Measurements from ENCODE around the gene WAS. TPM values are rescaled to one million over a fixed set of nuclear protein-coding genes. Genes with fewer than 3 reads are reported as not detected.
"Not testable (repeated sequence)": the region's sequence is repeated elsewhere in the genome, so short reads cannot be mapped to it uniquely, and the experiment has no call there.

Gene WAS
- polyA plus RNA-seq, 2 of the 4 experiments (the other 2 are of a cell fraction): 0.05 to 0.44 TPM

DNA sequence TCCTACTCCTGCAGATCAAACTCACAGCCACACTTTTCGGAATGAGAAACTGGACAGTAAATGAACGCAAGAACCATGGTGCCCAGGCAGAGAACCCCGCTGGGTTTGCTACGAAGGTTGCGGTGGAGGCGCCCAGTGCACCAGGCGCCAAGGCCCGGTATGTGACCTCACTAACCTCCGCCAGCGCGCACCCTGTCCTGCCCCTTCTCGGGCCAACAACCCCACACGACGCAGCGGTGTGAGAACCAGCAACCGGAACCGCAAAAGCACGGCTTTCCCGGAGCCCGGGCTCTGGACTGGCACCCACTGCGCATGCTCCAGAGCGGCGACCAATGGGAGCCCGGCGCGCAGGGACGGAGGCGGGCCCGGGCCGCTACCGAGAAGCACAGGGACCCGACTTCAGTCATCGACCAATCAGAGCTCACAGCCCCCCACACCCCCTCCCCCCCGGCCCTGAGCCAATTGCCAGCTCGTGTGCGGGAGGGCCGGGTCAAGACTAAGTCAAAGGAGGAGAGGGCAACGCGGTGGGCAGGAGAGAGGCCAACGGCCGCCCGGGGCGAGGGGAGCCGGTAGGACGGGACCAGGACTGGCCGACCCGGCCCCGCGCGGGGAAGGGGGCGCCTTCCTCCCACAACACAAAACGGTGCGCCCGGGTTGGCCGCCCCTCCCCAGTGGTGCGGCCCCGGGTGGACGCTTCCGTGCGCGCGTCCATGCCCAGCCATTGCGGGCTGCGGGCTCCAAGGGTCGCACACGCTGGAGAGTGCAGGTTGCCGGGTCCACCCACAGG is 7.3 kb upstream of the WAS start (continued):
- TF ChIP-seq, protein P1, sequence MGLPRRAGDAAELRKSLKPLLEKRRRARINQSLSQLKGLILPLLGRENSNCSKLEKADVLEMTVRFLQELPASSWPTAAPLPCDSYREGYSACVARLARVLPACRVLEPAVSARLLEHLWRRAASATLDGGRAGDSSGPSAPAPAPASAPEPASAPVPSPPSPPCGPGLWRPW (IDR thresholded peaks at IDR 0.05): no peak
- no peak for TF ChIP-seq POLR2AphosphoS2 (conservative IDR thresholded peaks at IDR 0.05; ENCODE audit: low read length)
- TF ChIP-seq, protein P2, sequence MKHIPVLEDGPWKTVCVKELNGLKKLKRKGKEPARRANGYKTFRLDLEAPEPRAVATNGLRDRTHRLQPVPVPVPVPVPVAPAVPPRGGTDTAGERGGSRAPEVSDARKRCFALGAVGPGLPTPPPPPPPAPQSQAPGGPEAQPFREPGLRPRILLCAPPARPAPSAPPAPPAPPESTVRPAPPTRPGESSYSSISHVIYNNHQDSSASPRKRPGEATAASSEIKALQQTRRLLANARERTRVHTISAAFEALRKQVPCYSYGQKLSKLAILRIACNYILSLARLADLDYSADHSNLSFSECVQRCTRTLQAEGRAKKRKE (CRISPR knock-in tag; IDR thresholded peaks at IDR 0.05; ENCODE audit: low read depth): no peak
- no peak for TF ChIP-seq HOXB13 (CRISPR knock-in tag; IDR thresholded peaks at IDR 0.05; ENCODE audit: low read depth)
- TF ChIP-seq EHMT2 (IDR thresholded peaks at IDR 0.05; ENCODE audit: low read depth): no peak
- no peak for TF ChIP-seq SMC3 (IDR thresholded peaks at IDR 0.05)
- TF ChIP-seq FOXS1 (CRISPR knock-in tag; IDR thresholded peaks at IDR 0.05): no peak

DNA sequence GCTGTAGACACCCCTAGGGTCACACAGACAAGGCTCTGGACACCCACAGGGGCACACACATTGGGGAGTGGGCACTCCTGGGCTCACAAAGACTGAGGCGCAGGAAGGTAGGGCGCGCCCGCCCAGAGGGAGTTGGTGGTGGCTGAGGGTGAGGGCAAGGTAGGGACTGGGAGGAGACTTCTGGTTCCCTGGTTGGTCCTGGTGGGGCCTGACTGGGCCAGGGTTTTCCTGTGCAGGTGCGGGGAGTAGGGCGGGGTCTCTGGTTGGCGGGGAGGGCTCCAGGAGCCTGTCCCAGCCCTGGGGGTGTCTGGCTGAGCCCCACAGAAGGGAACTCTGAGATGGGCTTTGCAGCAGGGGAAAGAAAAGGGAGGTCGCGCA is 6.7 kb upstream of the WAS start:
- H3K4me1 ChIP-seq: peaks cover 10% of the 10 kb centered on the region; the same call in 1 of the 3 replicates
- CTCF ChIA-PET: no interaction called here
- peak; percentile 48 to 61; a peak in 4 of 6 replicates for ATAC-seq
- peak overlapping the region; percentile 80 for H3K4me3 ChIP-seq
- peak overlapping the region; percentile 93 for H3K4me2 ChIP-seq
- POLR2A ChIA-PET: interaction anchor here (0.6 kb wide), 1 partner anchor 60 kb away, joined by 4 read pairs; no protein-coding TSS in a partner anchor
- no peaks in the 10 kb centered on the region for H3K9me3 ChIP-seq
- whole genome bisulfite sequencing (ENCODE audit: missing lambda C conversion rate): 27% methylated on average over 4 of the region's 9 CpGs
- peak in 1 of 2 experiments; percentile 10 for DNase-seq (ENCODE audit: low read depth in 1 of 2, low spot score in 1 of 2)
- no peak for FAIRE-seq
- TF ChIP-seq, protein P3, sequence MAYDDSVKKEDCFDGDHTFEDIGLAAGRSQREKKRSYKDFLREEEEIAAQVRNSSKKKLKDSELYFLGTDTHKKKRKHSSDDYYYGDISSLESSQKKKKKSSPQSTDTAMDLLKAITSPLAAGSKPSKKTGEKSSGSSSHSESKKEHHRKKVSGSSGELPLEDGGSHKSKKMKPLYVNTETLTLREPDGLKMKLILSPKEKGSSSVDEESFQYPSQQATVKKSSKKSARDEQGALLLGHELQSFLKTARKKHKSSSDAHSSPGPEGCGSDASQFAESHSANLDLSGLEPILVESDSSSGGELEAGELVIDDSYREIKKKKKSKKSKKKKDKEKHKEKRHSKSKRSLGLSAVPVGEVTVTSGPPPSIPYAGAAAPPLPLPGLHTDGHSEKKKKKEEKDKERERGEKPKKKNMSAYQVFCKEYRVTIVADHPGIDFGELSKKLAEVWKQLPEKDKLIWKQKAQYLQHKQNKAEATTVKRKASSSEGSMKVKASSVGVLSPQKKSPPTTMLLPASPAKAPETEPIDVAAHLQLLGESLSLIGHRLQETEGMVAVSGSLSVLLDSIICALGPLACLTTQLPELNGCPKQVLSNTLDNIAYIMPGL (CRISPR knock-in tag; IDR thresholded peaks at IDR 0.05; ENCODE audit: borderline replicate concordance): no peak
- TF ChIP-seq ZSCAN20 (CRISPR knock-in tag; IDR thresholded peaks at IDR 0.05) (no peak), TFCP2L1 (CRISPR knock-in tag; IDR thresholded peaks at IDR 0.05) (no peak), RFX5 (IDR thresholded peaks at IDR 0.05) (no peak), HOXA7 (CRISPR knock-in tag; IDR thresholded peaks at IDR 0.05) (no peak), HDAC2 (IDR thresholded peaks at IDR 0.05) (no peak)
- TF ChIP-seq, protein P4, sequence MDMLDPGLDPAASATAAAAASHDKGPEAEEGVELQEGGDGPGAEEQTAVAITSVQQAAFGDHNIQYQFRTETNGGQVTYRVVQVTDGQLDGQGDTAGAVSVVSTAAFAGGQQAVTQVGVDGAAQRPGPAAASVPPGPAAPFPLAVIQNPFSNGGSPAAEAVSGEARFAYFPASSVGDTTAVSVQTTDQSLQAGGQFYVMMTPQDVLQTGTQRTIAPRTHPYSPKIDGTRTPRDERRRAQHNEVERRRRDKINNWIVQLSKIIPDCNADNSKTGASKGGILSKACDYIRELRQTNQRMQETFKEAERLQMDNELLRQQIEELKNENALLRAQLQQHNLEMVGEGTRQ (IDR thresholded peaks at IDR 0.05): no peak
- TF ChIP-seq, protein P5, sequence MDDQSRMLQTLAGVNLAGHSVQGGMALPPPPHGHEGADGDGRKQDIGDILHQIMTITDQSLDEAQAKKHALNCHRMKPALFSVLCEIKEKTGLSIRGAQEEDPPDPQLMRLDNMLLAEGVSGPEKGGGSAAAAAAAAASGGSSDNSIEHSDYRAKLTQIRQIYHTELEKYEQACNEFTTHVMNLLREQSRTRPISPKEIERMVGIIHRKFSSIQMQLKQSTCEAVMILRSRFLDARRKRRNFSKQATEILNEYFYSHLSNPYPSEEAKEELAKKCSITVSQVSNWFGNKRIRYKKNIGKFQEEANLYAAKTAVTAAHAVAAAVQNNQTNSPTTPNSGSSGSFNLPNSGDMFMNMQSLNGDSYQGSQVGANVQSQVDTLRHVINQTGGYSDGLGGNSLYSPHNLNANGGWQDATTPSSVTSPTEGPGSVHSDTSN (IDR thresholded peaks at IDR 0.05): no peak
- peak overlapping the region; percentile 96 to 99 for H3K27ac ChIP-seq

DNA sequence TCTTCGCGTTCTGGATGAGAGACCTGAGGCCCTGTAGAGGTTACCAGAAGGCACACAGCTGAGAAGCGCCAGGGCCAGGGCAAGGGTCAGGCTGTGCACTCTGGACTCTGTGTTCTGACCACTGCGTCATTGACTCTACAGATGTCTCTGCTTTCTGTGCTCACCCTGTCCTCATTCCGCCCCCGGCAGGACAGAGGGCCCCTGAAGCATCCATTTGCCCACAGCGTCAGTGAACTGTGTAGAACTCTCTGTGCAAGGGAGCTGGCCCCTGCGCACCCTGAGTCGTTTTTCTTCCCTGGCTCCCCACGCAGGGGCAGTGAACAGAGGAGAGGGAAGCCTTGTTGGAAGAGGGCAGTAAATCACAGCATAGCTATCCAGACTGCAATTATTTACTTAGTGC is 6.1 kb upstream of the WAS start:
- no peak overlapping the region; the same call in 1 of the 3 replicates for H3K4me3 ChIP-seq
- H3K9me3 ChIP-seq: no peaks in the 10 kb centered on the region
- 91% methylated on average over 10 of the region's 10 CpGs for WGBS (ENCODE audit: missing lambda C conversion rate)
- FAIRE-seq (no peak), ATAC-seq (no peak), DNase-seq (ENCODE audit: low read depth in 1 of 2, low spot score in 1 of 2) (no peak)
- peak overlapping the region; percentile 93 for H3K4me2 ChIP-seq
- POLR2A ChIA-PET: no interaction called here
- peak overlapping the region in 1 of 2 experiments; percentile 99; a peak in 3 of 6 replicates for H3K27ac ChIP-seq
- TF ChIP-seq FOSB (CRISPR knock-in tag; IDR thresholded peaks at IDR 0.05): no peak
- TF ChIP-seq POLR2AphosphoS2 (conservative IDR thresholded peaks at IDR 0.05; ENCODE audit: low read length): no peak
- no peak for TF ChIP-seq KDM1A (IDR thresholded peaks at IDR 0.05; ENCODE audit: low read depth)
- no peak for TF ChIP-seq SMC3 (IDR thresholded peaks at IDR 0.05)
- TF ChIP-seq TFCP2L1 (CRISPR knock-in tag; IDR thresholded peaks at IDR 0.05): no peak
- TF ChIP-seq ZSCAN20 (CRISPR knock-in tag; IDR thresholded peaks at IDR 0.05): no peak
- TF ChIP-seq HDAC2 (IDR thresholded peaks at IDR 0.05): no peak
- TF ChIP-seq, protein P6, sequence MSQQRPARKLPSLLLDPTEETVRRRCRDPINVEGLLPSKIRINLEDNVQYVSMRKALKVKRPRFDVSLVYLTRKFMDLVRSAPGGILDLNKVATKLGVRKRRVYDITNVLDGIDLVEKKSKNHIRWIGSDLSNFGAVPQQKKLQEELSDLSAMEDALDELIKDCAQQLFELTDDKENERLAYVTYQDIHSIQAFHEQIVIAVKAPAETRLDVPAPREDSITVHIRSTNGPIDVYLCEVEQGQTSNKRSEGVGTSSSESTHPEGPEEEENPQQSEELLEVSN (IDR thresholded peaks at IDR 0.05; ENCODE audit: borderline replicate concordance, low read depth): no peak
- no peak for TF ChIP-seq TP53 (CRISPR knock-in tag; IDR thresholded peaks at IDR 0.05)
- TF ChIP-seq HEYL (CRISPR knock-in tag; IDR thresholded peaks at IDR 0.05): no peak
- TF ChIP-seq, protein P3 (CRISPR knock-in tag; IDR thresholded peaks at IDR 0.05; ENCODE audit: borderline replicate concordance): no peak
- peaks cover 10% of the 10 kb centered on the region; the same call in 1 of the 3 replicates for H3K4me1 ChIP-seq
- CTCF ChIA-PET: no interaction called here

DNA sequence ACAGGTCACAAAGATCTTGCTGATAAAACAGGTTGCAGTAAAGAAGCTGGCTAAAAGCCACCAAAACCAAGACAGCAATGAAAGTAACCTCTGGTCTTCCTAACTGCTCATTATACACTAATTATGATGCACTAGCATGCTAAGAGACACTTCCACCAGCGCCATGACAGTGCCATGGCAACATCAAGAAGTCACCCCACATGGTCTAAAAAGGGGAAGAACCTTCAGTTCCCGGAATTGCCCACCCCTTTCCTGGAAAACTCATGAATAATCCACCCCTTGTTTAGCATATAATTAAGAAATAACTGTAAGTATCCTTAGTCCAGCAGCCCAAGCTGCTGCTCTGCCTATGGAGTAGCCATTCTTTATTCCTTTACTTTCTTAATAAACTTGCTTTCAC is 3.1 kb upstream of the WAS start:
- FAIRE-seq; H3K4me3 ChIP-seq; DNase-seq (ENCODE audit: low read depth in 1 of 2, low spot score in 1 of 2); H3K4me1 ChIP-seq; H3K9me3 ChIP-seq; POLR2A ChIA-PET; H3K4me2 ChIP-seq; H3K27ac ChIP-seq; CTCF ChIA-PET; ATAC-seq: not testable (repeated sequence)
- 32% methylated on average over 2 of the region's 2 CpGs for WGBS (ENCODE audit: missing lambda C conversion rate)

Measured in A549 (cell line).